Panc1 (cell line): ENCODE results near the gene ABCG8.

Source experiments
- POLR2AphosphoS5 ChIP-seq: IDR thresholded peaks from 2 replicates; pipeline ENCODE4 v1.6.1; 2012; ENCODE audit warnings: mild to moderate bottlenecking, low read depth, low read length, moderate library complexity
- TCF7L2 ChIP-seq: IDR thresholded peaks from 2 replicates; pipeline ENCODE4 v1.6.1; 2011; ENCODE audit warnings: mild to moderate bottlenecking, low read depth, low read length, inconsistent platforms
- TF ChIP-seq, protein P1 (sequence below): fragments of 450-650 bp; IDR thresholded peaks from 2 replicates; pipeline ENCODE4 v1.5.1; 2017; ENCODE audit warnings: mild to moderate bottlenecking

DNA sequence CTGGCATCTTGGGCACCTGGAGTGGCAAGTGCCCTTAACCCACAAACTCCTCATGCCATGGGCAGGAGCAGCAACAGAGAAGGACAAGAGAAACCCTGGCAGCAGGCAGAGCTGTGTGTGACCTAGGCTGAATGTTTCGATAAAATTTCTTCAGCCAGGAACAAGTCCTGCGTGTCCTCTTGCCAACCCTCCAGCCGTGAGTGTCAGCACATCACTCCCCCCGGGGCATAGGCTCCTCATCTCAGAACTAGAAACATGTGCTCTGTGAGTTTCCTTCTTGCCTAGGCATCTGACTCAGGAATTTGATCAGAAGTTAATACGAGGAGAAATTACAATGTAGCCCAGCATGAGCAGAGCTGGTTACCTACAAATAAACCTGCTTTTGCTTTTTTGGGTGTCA is 2.2 kb downstream of the ABCG8 start:
- TF ChIP-seq, protein P1, sequence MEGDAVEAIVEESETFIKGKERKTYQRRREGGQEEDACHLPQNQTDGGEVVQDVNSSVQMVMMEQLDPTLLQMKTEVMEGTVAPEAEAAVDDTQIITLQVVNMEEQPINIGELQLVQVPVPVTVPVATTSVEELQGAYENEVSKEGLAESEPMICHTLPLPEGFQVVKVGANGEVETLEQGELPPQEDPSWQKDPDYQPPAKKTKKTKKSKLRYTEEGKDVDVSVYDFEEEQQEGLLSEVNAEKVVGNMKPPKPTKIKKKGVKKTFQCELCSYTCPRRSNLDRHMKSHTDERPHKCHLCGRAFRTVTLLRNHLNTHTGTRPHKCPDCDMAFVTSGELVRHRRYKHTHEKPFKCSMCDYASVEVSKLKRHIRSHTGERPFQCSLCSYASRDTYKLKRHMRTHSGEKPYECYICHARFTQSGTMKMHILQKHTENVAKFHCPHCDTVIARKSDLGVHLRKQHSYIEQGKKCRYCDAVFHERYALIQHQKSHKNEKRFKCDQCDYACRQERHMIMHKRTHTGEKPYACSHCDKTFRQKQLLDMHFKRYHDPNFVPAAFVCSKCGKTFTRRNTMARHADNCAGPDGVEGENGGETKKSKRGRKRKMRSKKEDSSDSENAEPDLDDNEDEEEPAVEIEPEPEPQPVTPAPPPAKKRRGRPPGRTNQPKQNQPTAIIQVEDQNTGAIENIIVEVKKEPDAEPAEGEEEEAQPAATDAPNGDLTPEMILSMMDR = no peak
- TF ChIP-seq TCF7L2 (no peak), POLR2AphosphoS5 (no peak)
